ENCODE measurements around the gene USP13. TPM values are rescaled to one million over a fixed set of nuclear protein-coding genes. Genes with fewer than 3 reads are reported as not detected.

USP13 gene
- total RNA-seq, 2 experiments from 2014 or later, result 25.8 to 49.7 TPM

GRCh38 chr3:179811321-179812095 lies 158.7 kb downstream of the USP13 start:
- H3K9me2 ChIP-seq (ENCODE audit: insufficient read depth, low read length), result no peaks in the 10 kb centered on the region
- H3K4me1 ChIP-seq (ENCODE audit: insufficient read depth, low read length, poor library complexity, severe bottlenecking), result peaks cover 5% of the 10 kb centered on the region
- no peaks in the 10 kb centered on the region for H3K36me3 ChIP-seq (ENCODE audit: insufficient read depth, low read length)
- H3K4me2 ChIP-seq (ENCODE audit: low read length), result peak overlapping the region; percentile 28; the same call in 1 of the 2 replicates
- H3K4me3 ChIP-seq (ENCODE audit: low read depth, low read length, poor library complexity, severe bottlenecking), result no peak overlapping the region
- no TSS peak for BruUV-seq (replicated peaks)
- POLR2A ChIA-PET, result interaction anchor here (0.6 to 1.4 kb wide), 10 partner anchors 10 to 1014 kb away, joined by 3 to 5 read pairs (median 3); no protein-coding TSS in a partner anchor
- no peaks in the 10 kb centered on the region for H3K79me2 ChIP-seq (ENCODE audit: insufficient read depth, low read depth, low read length)
- no peaks in the 10 kb centered on the region for H3K9me3 ChIP-seq (ENCODE audit: low read length)
- H4K20me1 ChIP-seq (ENCODE audit: insufficient read depth, low read length), result no peaks in the 10 kb centered on the region
- H3K27ac ChIP-seq (ENCODE audit: low read depth, low read length, poor library complexity, severe bottlenecking), result no peak overlapping the region
- TF ChIP-seq CTCF (conservative IDR thresholded peaks at IDR 0.05; ENCODE audit: low read length) (peak; percentile 94), EZH2phosphoT487 (IDR thresholded peaks at IDR 0.05; ENCODE audit: borderline replicate concordance, low read depth, low read length) (no peak)
- H2AFZ ChIP-seq (ENCODE audit: low read length), result peak overlapping the region; percentile 84; the same call in 1 of the 2 replicates
- CTCF ChIA-PET (ENCODE audit: unreplicated experiment), result interaction anchor here (1.1 to 1.4 kb wide), 4 partner anchors 16 to 274 kb away, joined by 3 to 4 read pairs (median 4); no protein-coding TSS in a partner anchor
- DNase-seq (ENCODE audit: low spot score), result peak; percentile 77
- intact Hi-C loops (cut with micrococcal nuclease; ENCODE audit: unreplicated experiment), result loop anchor here (1.0 to 5.0 kb wide), 3 partner anchors 111 to 791 kb away; partner anchors contain the start of gene TTC14

- Histone ChIP-seq H4K20me1 (ENCODE audit: insufficient read depth, low read length) (no peaks in the 10 kb centered on the region), H3K36me3 (ENCODE audit: insufficient read depth, low read length) (no peaks in the 10 kb centered on the region), H3K4me1 (ENCODE audit: insufficient read depth, low read length, poor library complexity, severe bottlenecking) (peaks cover 5% of the 10 kb centered on the region), H3K27ac (ENCODE audit: low read depth, low read length, poor library complexity, severe bottlenecking) (no peak overlapping the region), H3K4me2 (ENCODE audit: low read length) (0 out of 2 replicates have a peak overlapping the region, but pooled peaks have one; percentile 28), H2AFZ (ENCODE audit: low read length) (peak overlapping the region; percentile 84; the same call in 1 of the 2 replicates), H3K9me3 (ENCODE audit: low read length) (no peaks in the 10 kb centered on the region), H3K79me2 (ENCODE audit: insufficient read depth, low read depth, low read length) (no peaks in the 10 kb centered on the region), H3K9me2 (ENCODE audit: insufficient read depth, low read length) (no peaks in the 10 kb centered on the region), H3K4me3 (ENCODE audit: low read depth, low read length, poor library complexity, severe bottlenecking) (no peak overlapping the region)
- ChIA-PET CTCF (ENCODE audit: unreplicated experiment) (interaction anchor here (1.3 to 1.4 kb wide), 2 partner anchors 149 to 273 kb away, joined by 4 read pairs; no protein-coding TSS in a partner anchor), POLR2A (interaction anchor here (0.7 to 1.4 kb wide), 7 partner anchors 9 to 303 kb away, joined by 3 to 4 read pairs (median 3); no protein-coding TSS in a partner anchor)
- no peak for DNase-seq (ENCODE audit: low spot score)
- intact Hi-C loops (cut with micrococcal nuclease; ENCODE audit: unreplicated experiment), result loop anchor here (5.0 kb wide), 2 partner anchors 110 to 790 kb away; partner anchors contain the start of gene TTC14
- no TSS peak for BruUV-seq (replicated peaks)
- TF ChIP-seq EZH2phosphoT487 (IDR thresholded peaks at IDR 0.05; ENCODE audit: borderline replicate concordance, low read depth, low read length) (no peak), CTCF (conservative IDR thresholded peaks at IDR 0.05; ENCODE audit: low read length) (no peak)
Measured at GRCh38 chr3:179812096-179812382, 159.2 kb downstream of the USP13 start.

GRCh38 chr3:179819379-179819778 lies 166.5 kb downstream of the USP13 start:
- no peaks in the 10 kb centered on the region for H3K79me2 ChIP-seq (ENCODE audit: insufficient read depth, low read depth, low read length)
- intact Hi-C loops (cut with micrococcal nuclease; ENCODE audit: unreplicated experiment), result no loop called here
- H2AFZ ChIP-seq (ENCODE audit: low read length), result no peak overlapping the region
- no TSS peak for BruUV-seq (replicated peaks)
- no peaks in the 10 kb centered on the region for H3K36me3 ChIP-seq (ENCODE audit: insufficient read depth, low read length)
- ChIA-PET CTCF (ENCODE audit: unreplicated experiment) (no interaction called here), POLR2A (no interaction called here)
- H3K4me2 ChIP-seq (ENCODE audit: low read length), result no peak overlapping the region
- H3K9me2 ChIP-seq (ENCODE audit: insufficient read depth, low read length), result no peaks in the 10 kb centered on the region
- H4K20me1 ChIP-seq (ENCODE audit: insufficient read depth, low read length), result no peaks in the 10 kb centered on the region
- no peak for TF ChIP-seq CTCF (conservative IDR thresholded peaks at IDR 0.05; ENCODE audit: low read length)
- no peak for TF ChIP-seq EZH2phosphoT487 (IDR thresholded peaks at IDR 0.05; ENCODE audit: borderline replicate concordance, low read depth, low read length)
- no peak overlapping the region for H3K4me3 ChIP-seq (ENCODE audit: low read depth, low read length, poor library complexity, severe bottlenecking)
- no peaks in the 10 kb centered on the region for H3K4me1 ChIP-seq (ENCODE audit: insufficient read depth, low read length, poor library complexity, severe bottlenecking)
- DNase-seq (ENCODE audit: low spot score), result no peak
- H3K9me3 ChIP-seq (ENCODE audit: low read length), result no peaks in the 10 kb centered on the region
- no peak overlapping the region for H3K27ac ChIP-seq (ENCODE audit: low read depth, low read length, poor library complexity, severe bottlenecking)

Data from OCI-LY7 (cell line).